H9 (cell line): Measurements from ENCODE around the gene FN3KRP. TPM values are rescaled to one million over a fixed set of nuclear protein-coding genes. Genes with fewer than 3 reads are reported as not detected.

Experiments
- DNase-seq: peaks from one replicate; pipeline ENCODE4 v3.0.0-alpha.2; 2017
- H2AFZ ChIP-seq: one replicate; pipeline ENCODE4 v1.6.1; 2013; ENCODE audit warnings: mild to moderate bottlenecking, low read length, control low read depth, moderate library complexity
- H2AK5ac ChIP-seq: 2 replicates; pipeline ENCODE4 v1.6.1; 2013; ENCODE audit warnings: low read length, control low read depth, mixed read lengths; ENCODE audit not compliant: insufficient read length
- H2BK120ac ChIP-seq: one replicate; pipeline ENCODE4 v1.6.1; 2013; ENCODE audit warnings: low read depth, mild to moderate bottlenecking, low read length, control low read depth, inconsistent platforms; ENCODE audit not compliant: poor library complexity, severe bottlenecking
- H2BK12ac ChIP-seq: 2 replicates; pipeline ENCODE4 v1.6.1; 2013; ENCODE audit warnings: low read length, control low read depth, mixed read lengths, low read depth; ENCODE audit not compliant: insufficient read length
- H2BK15ac ChIP-seq: 2 replicates; pipeline ENCODE4 v1.6.1; 2013; ENCODE audit warnings: low read depth, low read length, control low read depth
- H2BK20ac ChIP-seq: one replicate; pipeline ENCODE4 v1.6.1; 2013; ENCODE audit warnings: low read depth, mild to moderate bottlenecking, low read length, control low read depth, inconsistent platforms; ENCODE audit not compliant: poor library complexity, severe bottlenecking
- H2BK5ac ChIP-seq: 2 replicates; pipeline ENCODE4 v1.6.1; 2013; ENCODE audit warnings: low read length, control low read depth, mixed read lengths; ENCODE audit not compliant: insufficient read length
- H3K14ac ChIP-seq: 2 replicates; pipeline ENCODE4 v1.6.1; 2013; ENCODE audit warnings: low read length, control low read depth; ENCODE audit not compliant: insufficient read depth
- H3K18ac ChIP-seq: 2 replicates; pipeline ENCODE4 v1.6.1; 2013; ENCODE audit warnings: low read depth, mild to moderate bottlenecking, mixed read lengths, low read length, control low read depth; ENCODE audit not compliant: insufficient read length
- H3K23ac ChIP-seq: 2 replicates; pipeline ENCODE4 v1.6.1; 2013; ENCODE audit warnings: low read length, control low read depth, mixed read lengths, low read depth; ENCODE audit not compliant: insufficient read length
- H3K23me2 ChIP-seq: 2 replicates; pipeline ENCODE4 v1.6.1; 2013; ENCODE audit warnings: low read depth, mild to moderate bottlenecking, mixed read lengths, low read length, control low read depth; ENCODE audit not compliant: insufficient read length, poor library complexity, severe bottlenecking
- H3K27ac ChIP-seq: 2 replicates; pipeline ENCODE4 v1.5.1; 2013; ENCODE audit warnings: low read length, control low read depth, mixed read lengths, low read depth; ENCODE audit not compliant: insufficient read length
- H3K27me3 ChIP-seq: 2 replicates; pipeline ENCODE4 v1.6.1; 2013; ENCODE audit warnings: low read length, control low read depth, inconsistent platforms; ENCODE audit not compliant: insufficient read depth
- H3K4ac ChIP-seq: 2 replicates; pipeline ENCODE4 v1.6.1; 2013; ENCODE audit warnings: low read depth, mild to moderate bottlenecking, control low read depth, inconsistent platforms, low read length, moderate library complexity
- H3K4me1 ChIP-seq: 2 replicates; pipeline ENCODE4 v1.6.1; 2013; ENCODE audit warnings: low read length, control low read depth, inconsistent platforms; ENCODE audit not compliant: insufficient read depth
- H3K4me2 ChIP-seq: 2 replicates; pipeline ENCODE4 v1.6.1; 2013; ENCODE audit warnings: low read length, control low read depth, mixed read lengths; ENCODE audit not compliant: insufficient read length, insufficient read depth
- H3K56ac ChIP-seq: 2 replicates; pipeline ENCODE4 v1.6.1; 2013; ENCODE audit warnings: low read depth, mild to moderate bottlenecking, mixed read lengths, low read length, control low read depth; ENCODE audit not compliant: insufficient read length
- H3K79me1 ChIP-seq: 2 replicates; pipeline ENCODE4 v1.6.1; 2013; ENCODE audit warnings: low read depth, mild to moderate bottlenecking, moderate library complexity, low read length, control low read depth, inconsistent platforms; ENCODE audit not compliant: insufficient read depth, poor library complexity, severe bottlenecking
- H3K79me2 ChIP-seq: 2 replicates; pipeline ENCODE4 v1.6.1; 2013; ENCODE audit warnings: low read length, control low read depth, inconsistent platforms; ENCODE audit not compliant: insufficient read depth
- H3K9ac ChIP-seq: 2 replicates; pipeline ENCODE4 v1.6.1; 2013; ENCODE audit warnings: low read length, control low read depth, mixed read lengths; ENCODE audit not compliant: insufficient read length; ENCODE audit errors: extremely low read depth
- H3K9me3 ChIP-seq: one replicate; pipeline ENCODE4 v1.6.1; 2013; ENCODE audit warnings: low read depth, low read length, inconsistent platforms; ENCODE audit not compliant: control insufficient read depth
- H3T11ph ChIP-seq: one replicate; pipeline ENCODE4 v1.6.1; 2013; ENCODE audit warnings: mild to moderate bottlenecking, low read length, control low read depth, inconsistent platforms
- H4K20me1 ChIP-seq: one replicate; pipeline ENCODE4 v1.6.1; 2013; ENCODE audit not compliant: control insufficient read depth, insufficient read length, insufficient read depth
- H4K5ac ChIP-seq: 2 replicates; pipeline ENCODE4 v1.6.1; 2013; ENCODE audit warnings: low read depth, mild to moderate bottlenecking, mixed read lengths, low read length, control low read depth; ENCODE audit not compliant: insufficient read length
- H4K8ac ChIP-seq: replicated peaks from 2 replicates; pipeline ENCODE4 v1.6.1; 2013; ENCODE audit warnings: low read length, control low read depth, mixed read lengths, low read depth; ENCODE audit not compliant: insufficient read length
- H4K91ac ChIP-seq: 2 replicates; pipeline ENCODE4 v1.6.1; 2013; ENCODE audit warnings: low read depth, mild to moderate bottlenecking, moderate library complexity, mixed read lengths, low read length, control low read depth; ENCODE audit not compliant: insufficient read length
- H3K27ac Mint-ChIP-seq, 3 experiments: 2 replicates in 2 of 3; 3 replicates in 1 of 3; pipeline ENCODE4 v1.8.0; 2020 to 2021; ENCODE audit warnings: mixed read lengths in 3 of 3, mild to moderate bottlenecking in 1 of 3, moderate library complexity in 1 of 3
- H3K27me3 Mint-ChIP-seq: 2 replicates; pipeline ENCODE4 v1.8.0; 2021; ENCODE audit warnings: low read depth, mild to moderate bottlenecking, moderate library complexity, mixed read lengths
- H3K36me3 Mint-ChIP-seq, 3 experiments: 2 replicates in 2 of 3; 3 replicates in 1 of 3; pipeline ENCODE4 v1.8.0; 2020 to 2021; ENCODE audit warnings: low read depth in 3 of 3, mixed read lengths in 3 of 3; ENCODE audit not compliant: insufficient read depth in 1 of 3
- H3K4me1 Mint-ChIP-seq, 2 experiments: 2 replicates each; pipeline ENCODE4 v1.8.0; 2020; ENCODE audit warnings: mixed read lengths in 2 of 2
- H3K4me3 Mint-ChIP-seq, 2 experiments: 2 replicates in 1 of 2; 3 replicates in 1 of 2; pipeline ENCODE4 v1.8.0; 2020 to 2021; ENCODE audit warnings: mild to moderate bottlenecking in 2 of 2, mixed read lengths in 2 of 2, moderate library complexity in 1 of 2
- H3K9me3 Mint-ChIP-seq, 2 experiments: 2 replicates in 1 of 2; 3 replicates in 1 of 2; pipeline ENCODE4 v1.8.0; 2020; ENCODE audit warnings: mild to moderate bottlenecking in 2 of 2, mixed read lengths in 2 of 2, moderate library complexity in 1 of 2
- WGBS: extraction: QIAGEN DNeasy Blood & Tissue Kit; methylation state at CpG from one replicate; pipeline ENCODE4 v1.1.7; 2013; ENCODE audit warnings: missing lambda C conversion rate, low lambda C conversion rate, mixed read lengths; ENCODE audit not compliant: insufficient read length; ENCODE audit errors: extremely low coverage; 5-methylcytosine and 5-hydroxymethylcytosine counted together
- total RNA-seq: library from RNA; stranded (reverse); gene quantifications from 2 replicates; pipeline ENCODE4 v1.2.1, GENCODE V29; 2021
- TF ChIP-seq, protein P1 (sequence below): fragments of 200-600 bp; sonication (generic); conservative IDR thresholded peaks from 3 replicates; pipeline ENCODE4 v1.8.0; 2021; ENCODE audit warnings: antibody characterized with exemption, mild to moderate bottlenecking

Gene FN3KRP
- total RNA-seq, 1 experiment from 2014 or later: 32.9 TPM

DNA sequence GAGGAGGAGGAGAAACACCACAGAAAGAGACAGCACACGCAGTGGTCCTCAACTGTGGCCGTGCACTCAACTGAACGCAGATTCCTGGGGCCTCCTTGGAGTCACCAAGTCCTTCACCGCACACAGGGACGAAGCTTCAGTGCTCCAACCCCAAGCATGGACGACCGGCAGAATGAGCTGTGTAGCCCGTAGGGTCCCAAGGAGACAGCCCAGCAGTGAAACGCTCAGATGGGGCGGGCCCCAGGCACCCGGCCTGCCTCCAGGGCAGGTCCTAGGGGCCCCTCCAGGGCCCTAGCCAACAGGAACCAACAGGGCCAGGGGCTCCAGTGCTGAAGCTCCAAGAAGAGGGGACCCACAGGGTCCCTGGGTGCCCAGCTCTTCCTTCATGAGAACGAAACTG is 31.2 kb upstream of the FN3KRP start:
- peaks cover 10 to 12% of the 10 kb centered on the region in 2 experiments for H3K9me3 Mint-ChIP-seq
- no peak overlapping the region for H2AFZ ChIP-seq

More for the DNA sequence above, 31.2 kb upstream of the FN3KRP start:
- no peak overlapping the region for H3K56ac ChIP-seq
- WGBS: no CpG with 5 or more reads among the region's 12 CpGs
- H4K5ac ChIP-seq: no peak overlapping the region
- Mint-ChIP-seq H3K4me3 (no peak overlapping the region), H3K4me1 (no peaks in the 10 kb centered on the region), H3K36me3 (peaks cover 0 to 3% (median 0%) of the 10 kb centered on the region in 3 experiments; a peak in 2 of 7 replicates), H3K27ac (no peak overlapping the region), H3K27me3 (no peaks in the 10 kb centered on the region; the same call in none of the 2 replicates)
- H3K18ac ChIP-seq: no peak overlapping the region
- no peak overlapping the region for H3T11ph ChIP-seq
- no peak overlapping the region for H2BK15ac ChIP-seq
- H3K4ac ChIP-seq: no peak overlapping the region
- H4K20me1 ChIP-seq: no peaks in the 10 kb centered on the region
- no peak overlapping the region for H2AK5ac ChIP-seq
- no peak overlapping the region for H3K9ac ChIP-seq
- no peak overlapping the region for H2BK12ac ChIP-seq
- H3K23me2 ChIP-seq: no peaks in the 10 kb centered on the region
- no peak overlapping the region for H3K14ac ChIP-seq
- no peak overlapping the region for H3K27ac ChIP-seq
- H4K8ac ChIP-seq: no peak overlapping the region
- H3K27me3 ChIP-seq: no peaks in the 10 kb centered on the region
- no peak overlapping the region for H2BK5ac ChIP-seq
- no peaks in the 10 kb centered on the region for H3K4me1 ChIP-seq
- H3K9me3 ChIP-seq: no peaks in the 10 kb centered on the region
- no peak overlapping the region for H2BK20ac ChIP-seq
- H3K79me1 ChIP-seq: no peaks in the 10 kb centered on the region
- H3K79me2 ChIP-seq: no peaks in the 10 kb centered on the region
- H2BK120ac ChIP-seq: no peak overlapping the region
- no peak overlapping the region for H3K4me2 ChIP-seq
- H4K91ac ChIP-seq: no peak overlapping the region
- TF ChIP-seq, protein P1, sequence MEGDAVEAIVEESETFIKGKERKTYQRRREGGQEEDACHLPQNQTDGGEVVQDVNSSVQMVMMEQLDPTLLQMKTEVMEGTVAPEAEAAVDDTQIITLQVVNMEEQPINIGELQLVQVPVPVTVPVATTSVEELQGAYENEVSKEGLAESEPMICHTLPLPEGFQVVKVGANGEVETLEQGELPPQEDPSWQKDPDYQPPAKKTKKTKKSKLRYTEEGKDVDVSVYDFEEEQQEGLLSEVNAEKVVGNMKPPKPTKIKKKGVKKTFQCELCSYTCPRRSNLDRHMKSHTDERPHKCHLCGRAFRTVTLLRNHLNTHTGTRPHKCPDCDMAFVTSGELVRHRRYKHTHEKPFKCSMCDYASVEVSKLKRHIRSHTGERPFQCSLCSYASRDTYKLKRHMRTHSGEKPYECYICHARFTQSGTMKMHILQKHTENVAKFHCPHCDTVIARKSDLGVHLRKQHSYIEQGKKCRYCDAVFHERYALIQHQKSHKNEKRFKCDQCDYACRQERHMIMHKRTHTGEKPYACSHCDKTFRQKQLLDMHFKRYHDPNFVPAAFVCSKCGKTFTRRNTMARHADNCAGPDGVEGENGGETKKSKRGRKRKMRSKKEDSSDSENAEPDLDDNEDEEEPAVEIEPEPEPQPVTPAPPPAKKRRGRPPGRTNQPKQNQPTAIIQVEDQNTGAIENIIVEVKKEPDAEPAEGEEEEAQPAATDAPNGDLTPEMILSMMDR: no peak
- no peak for DNase-seq
- H3K23ac ChIP-seq: no peak overlapping the region
